HepG2 (cell line): ENCODE measurements around the gene ARHGAP35. TPM values are rescaled to one million over a fixed set of nuclear protein-coding genes. Genes with fewer than 3 reads are reported as not detected.
A peak's percentile ranks its signal among the peaks of the same experiment; 100 is the strongest.

Experiments used
- ARNT ChIP-seq: fragments of 450-650 bp; IDR thresholded peaks from 2 replicates; pipeline ENCODE4 v1.6.1; 2017
- ATF7-NPFF ChIP-seq: sonication (generic); formaldehyde crosslinking; IDR thresholded peaks from 2 replicates; pipeline ENCODE4 v1.8.1; 2023; ENCODE audit warnings: mild to moderate bottlenecking, low read depth, missing genetic modification reagents, moderate library complexity
- EHMT2 ChIP-seq: fragments of 200-600 bp; sonication (generic); IDR thresholded peaks from 2 replicates; pipeline ENCODE4 v1.7.0; 2017; ENCODE audit warnings: antibody characterized with exemption, low read depth, low read length, borderline replicate concordance
- ERF ChIP-seq: IDR thresholded peaks from 2 replicates; pipeline ENCODE4 v1.6.1; 2018; ENCODE audit warnings: missing biosample characterization, missing genetic modification reagents
- FOXC1 ChIP-seq: sonication (generic); formaldehyde crosslinking; IDR thresholded peaks from 2 replicates; pipeline ENCODE4 v1.8.0; 2022; ENCODE audit warnings: mild to moderate bottlenecking, missing genetic modification reagents, borderline replicate concordance
- FOXO1 ChIP-seq: sonication (generic); formaldehyde crosslinking; IDR thresholded peaks from 2 replicates; pipeline ENCODE4 v1.4.0; 2020; ENCODE audit warnings: missing genetic modification reagents
- HDAC6 ChIP-seq: fragments of 200-600 bp; sonication (generic); IDR thresholded peaks from 2 replicates; pipeline ENCODE4 v1.7.0; 2017; ENCODE audit warnings: mild to moderate bottlenecking, antibody characterized with exemption, low read length, low read depth
- HINFP ChIP-seq: sonication (generic); formaldehyde crosslinking; IDR thresholded peaks from 2 replicates; pipeline ENCODE4 v1.4.0; 2020; ENCODE audit warnings: low read depth, mild to moderate bottlenecking, missing genetic modification reagents
- HIVEP1 ChIP-seq: sonication (generic); formaldehyde crosslinking; IDR thresholded peaks from 2 replicates; pipeline ENCODE4 v1.4.0; 2020; ENCODE audit warnings: mild to moderate bottlenecking, missing genetic modification reagents
- KDM5B ChIP-seq: sonication (generic); formaldehyde crosslinking; IDR thresholded peaks from 2 replicates; pipeline ENCODE4 v1.4.0; 2020; ENCODE audit warnings: missing genetic modification reagents, mild to moderate bottlenecking, borderline replicate concordance
- KLF12 ChIP-seq: sonication (generic); formaldehyde crosslinking; IDR thresholded peaks from 2 replicates; pipeline ENCODE4 v1.4.0; 2020; ENCODE audit warnings: missing genetic modification reagents, borderline replicate concordance
- NFIC ChIP-seq: IDR thresholded peaks from 2 replicates; pipeline ENCODE4 v1.6.1; 2012; ENCODE audit warnings: mild to moderate bottlenecking, low read length, inconsistent platforms
- NR2F1 ChIP-seq, 2 experiments: fragments of 450-650 bp in 1 of 2; formaldehyde crosslinking in 1 of 2; IDR thresholded peaks; 2 replicates each; pipeline versions ENCODE4 v1.5.0 to v1.6.1; 2016 to 2020; ENCODE audit warnings: mild to moderate bottlenecking in 1 of 2, missing compliant biosample characterization in 1 of 2, missing genetic modification reagents in 1 of 2, moderate library complexity in 1 of 2
- POLR2AphosphoS2 ChIP-seq: IDR thresholded peaks from 2 replicates; pipeline ENCODE4 v1.6.1; 2011; ENCODE audit warnings: low read depth, low read length, improper control_type of control experiment
- SP1 ChIP-seq, 2 experiments: fragments of 450-650 bp in 1 of 2; sonication (generic) in 1 of 2; formaldehyde crosslinking in 1 of 2; IDR thresholded peaks; 2 replicates each; pipeline versions ENCODE4 v1.4.0 to v1.6.1; 2016 to 2020; ENCODE audit warnings: missing genetic modification reagents in 1 of 2
- TMF1 ChIP-seq: sonication (generic); formaldehyde crosslinking; IDR thresholded peaks from 2 replicates; pipeline ENCODE4 v1.8.1; 2022; ENCODE audit warnings: low read depth, missing genetic modification reagents
- TP53 ChIP-seq: sonication (generic); formaldehyde crosslinking; conservative IDR thresholded peaks from 2 replicates; pipeline ENCODE4 v1.4.0; 2020; ENCODE audit warnings: missing genetic modification reagents
- ZBTB14 ChIP-seq: sonication (generic); formaldehyde crosslinking; IDR thresholded peaks from 2 replicates; pipeline ENCODE4 v1.4.0; 2020; ENCODE audit warnings: missing genetic modification reagents
- ZBTB4 ChIP-seq: sonication (generic); formaldehyde crosslinking; IDR thresholded peaks from 2 replicates; pipeline ENCODE4 v1.4.0; 2020; ENCODE audit warnings: missing genetic modification reagents, mild to moderate bottlenecking, borderline replicate concordance
- ZC3H13 ChIP-seq: sonication (generic); formaldehyde crosslinking; IDR thresholded peaks from 2 replicates; pipeline ENCODE4 v1.8.1; 2023; ENCODE audit warnings: mild to moderate bottlenecking, missing genetic modification reagents, moderate library complexity
- ZFP62 ChIP-seq: sonication (generic); formaldehyde crosslinking; IDR thresholded peaks from 2 replicates; pipeline ENCODE4 v1.4.0; 2020; ENCODE audit warnings: missing genetic modification reagents
- ZKSCAN8 ChIP-seq: IDR thresholded peaks from 2 replicates; pipeline ENCODE4 v1.6.1; 2016; ENCODE audit warnings: borderline replicate concordance, missing genetic modification reagents, missing compliant biosample characterization
- ZNF264 ChIP-seq: sonication (generic); formaldehyde crosslinking; IDR thresholded peaks from 2 replicates; pipeline ENCODE4 v1.4.0; 2020; ENCODE audit warnings: missing genetic modification reagents
- polyA plus RNA-seq, 8 experiments: library from polyadenylated mRNA; depleted of rRNA in 3 of 8; stranded (reverse) in 7 of 8; unstranded in 1 of 8; fragments of >200 nt; fragmentation: Illumina TruSeq in 4 of 8; extraction: Trizol in 4 of 8; gene quantifications; 2 replicates each; pipeline versions ENCODE4 v1.2.1 to v1.2.3, GENCODE V29; 2011 to 2016; ENCODE audit warnings: low read depth in 4 of 8, missing spikeins in 1 of 8, mixed read lengths in 1 of 8; ENCODE audit not compliant: insufficient read depth in 1 of 8
- total RNA-seq, 5 experiments: library from RNA; depleted of rRNA; stranded (reverse); fragments of >200 nt; fragmentation: Illumina TruSeq; extraction: Trizol; gene quantifications; 2 replicates each; pipeline ENCODE4 v1.2.3, GENCODE V29; 2016; ENCODE audit warnings: low read depth in 1 of 5

Gene ARHGAP35
- total and polyA plus RNA-seq, 2 of the 13 experiments (the other 11 are each of a cell fraction or from before 2014, with no cell fraction given): 30.1 to 30.2 TPM

GRCh38 chr19:46856062-46857022 lies 4.5 kb upstream of the ARHGAP35 start (continued):
- TF ChIP-seq ZC3H13 (CRISPR knock-in tag): peak; percentile 16; the same call in 1 of the 2 replicates
- no peak; the same call in 1 of the 2 replicates for TF ChIP-seq ZBTB4 (CRISPR knock-in tag)
- no peak; the same call in 1 of the 2 replicates for TF ChIP-seq ZNF264 (CRISPR knock-in tag)
- no peak; the same call in 1 of the 2 replicates for TF ChIP-seq KLF12 (CRISPR knock-in tag)
- no peak for TF ChIP-seq ARNT
- no peak for TF ChIP-seq POLR2AphosphoS2
- TF ChIP-seq ZBTB14 (CRISPR knock-in tag): no peak; the same call in 1 of the 2 replicates
- no peak for TF ChIP-seq ATF7-NPFF (CRISPR knock-in tag)
- TF ChIP-seq SP1 (IDR thresholded peaks at IDR 0.05): no peak
- TF ChIP-seq SP1 (CRISPR knock-in tag; IDR thresholded peaks at IDR 0.05): peak; percentile 62; the same call in 1 of the 2 replicates
- no peak for TF ChIP-seq ZFP62 (CRISPR knock-in tag)
- no peak for TF ChIP-seq HDAC6
- peak; percentile 50; the same call in 1 of the 2 replicates for TF ChIP-seq FOXO1 (CRISPR knock-in tag)
- no peak for TF ChIP-seq NR2F1 (CRISPR knock-in tag; IDR thresholded peaks at IDR 0.05)
- no peak for TF ChIP-seq TMF1 (CRISPR knock-in tag)
- peak; percentile 72; the same call in 1 of the 2 replicates for TF ChIP-seq ZKSCAN8 (CRISPR knock-in tag)
- no peak for TF ChIP-seq EHMT2
- peak; percentile 95; the same call in 1 of the 2 replicates for TF ChIP-seq HIVEP1 (CRISPR knock-in tag)
- TF ChIP-seq NFIC: no peak
- no peak for TF ChIP-seq HINFP
- peak; percentile 47; the same call in 1 of the 2 replicates for TF ChIP-seq FOXC1 (CRISPR knock-in tag)
- TF ChIP-seq ERF (CRISPR knock-in tag): 0 out of 2 replicates have a peak, but pooled peaks have one; percentile 48
- TF ChIP-seq TP53 (CRISPR knock-in tag): 0 out of 2 replicates have a peak, but pooled peaks have one; percentile 68
- 0 out of 2 replicates have a peak, but pooled peaks have one; percentile 9 for TF ChIP-seq KDM5B (CRISPR knock-in tag)
